HL-60/S4 treated with retinoic acid at 250 ng/mL for 4 days and 3 days (cell line): ENCODE data around the gene TTLL13.

Source experiments
- in situ Hi-C: fragments of 300-500 bp; cut with MboI; formaldehyde crosslinking; loops from 2 replicates; pipeline ENCODE4 v1.7.0; 2022; ENCODE audit warnings: low sequenced_read_pairs

TTLL13 gene

GRCh38 chr15:90249203-90249863, at the start of gene TTLL13:
TTLL13 (plus strand) TSS chr15:90249556; CDS start chr15:90250631, 1,075 bp downstream.
- in situ Hi-C loops = no loop called here

GRCh38 chr15:90200534-90201129, 48.7 kb upstream of the TTLL13 start:
- in situ Hi-C loops = no loop called here

- in situ Hi-C loops = no loop called here
These were observed 48.0 kb upstream of the TTLL13 start, which contains the start of gene SEMA4B for GRCh38 chr15:90201130-90201943. SEMA4B (plus strand) TSS chr15:90201330; CDS start chr15:90201579, 249 bp downstream.

- in situ Hi-C loops = no loop called here
These were observed 47.4 kb upstream of the TTLL13 start for GRCh38 chr15:90201944-90202375.

GRCh38 chr15:90202929-90203328, 46.4 kb upstream of the TTLL13 start:
- in situ Hi-C loops = no loop called here

- in situ Hi-C loops = no loop called here
These were observed 45.9 kb upstream of the TTLL13 start for GRCh38 chr15:90203473-90203872.

GRCh38 chr15:90203922-90204321, 45.4 kb upstream of the TTLL13 start:
- in situ Hi-C loops = no loop called here

- in situ Hi-C loops = no loop called here
These were observed 44.1 kb upstream of the TTLL13 start for GRCh38 chr15:90205050-90205848.

GRCh38 chr15:90205886-90206285, 43.5 kb upstream of the TTLL13 start:
- in situ Hi-C loops = no loop called here

GRCh38 chr15:90207252-90207651, 42.1 kb upstream of the TTLL13 start:
- in situ Hi-C loops = no loop called here

- in situ Hi-C loops = no loop called here
These were observed 41.0 kb upstream of the TTLL13 start for GRCh38 chr15:90208356-90208755.

- in situ Hi-C loops = no loop called here
These were observed 39.8 kb upstream of the TTLL13 start for GRCh38 chr15:90209591-90209990.

GRCh38 chr15:90210593-90210992, 38.8 kb upstream of the TTLL13 start:
- in situ Hi-C loops = no loop called here

GRCh38 chr15:90211009-90211408, 38.3 kb upstream of the TTLL13 start:
- in situ Hi-C loops = no loop called here

- in situ Hi-C loops = no loop called here
These were observed 37.8 kb upstream of the TTLL13 start for GRCh38 chr15:90211440-90212143.

- in situ Hi-C loops = no loop called here
These were observed 36.9 kb upstream of the TTLL13 start for GRCh38 chr15:90212221-90213098.

GRCh38 chr15:90213122-90213817, 36.1 kb upstream of the TTLL13 start:
- in situ Hi-C loops = no loop called here

GRCh38 chr15:90213818-90214204, 35.5 kb upstream of the TTLL13 start:
- in situ Hi-C loops = no loop called here
